ENCODE data around the gene KCNQ1. TPM values are rescaled to one million over a fixed set of nuclear protein-coding genes. Genes with fewer than 3 reads are reported as not detected.
A peak's percentile ranks its signal among the peaks of the same experiment; 100 is the strongest.

Gene KCNQ1
- polyA plus RNA-seq, 1 of the 3 experiments (the other 2 are of a cell fraction) = 0.05 TPM

DNA sequence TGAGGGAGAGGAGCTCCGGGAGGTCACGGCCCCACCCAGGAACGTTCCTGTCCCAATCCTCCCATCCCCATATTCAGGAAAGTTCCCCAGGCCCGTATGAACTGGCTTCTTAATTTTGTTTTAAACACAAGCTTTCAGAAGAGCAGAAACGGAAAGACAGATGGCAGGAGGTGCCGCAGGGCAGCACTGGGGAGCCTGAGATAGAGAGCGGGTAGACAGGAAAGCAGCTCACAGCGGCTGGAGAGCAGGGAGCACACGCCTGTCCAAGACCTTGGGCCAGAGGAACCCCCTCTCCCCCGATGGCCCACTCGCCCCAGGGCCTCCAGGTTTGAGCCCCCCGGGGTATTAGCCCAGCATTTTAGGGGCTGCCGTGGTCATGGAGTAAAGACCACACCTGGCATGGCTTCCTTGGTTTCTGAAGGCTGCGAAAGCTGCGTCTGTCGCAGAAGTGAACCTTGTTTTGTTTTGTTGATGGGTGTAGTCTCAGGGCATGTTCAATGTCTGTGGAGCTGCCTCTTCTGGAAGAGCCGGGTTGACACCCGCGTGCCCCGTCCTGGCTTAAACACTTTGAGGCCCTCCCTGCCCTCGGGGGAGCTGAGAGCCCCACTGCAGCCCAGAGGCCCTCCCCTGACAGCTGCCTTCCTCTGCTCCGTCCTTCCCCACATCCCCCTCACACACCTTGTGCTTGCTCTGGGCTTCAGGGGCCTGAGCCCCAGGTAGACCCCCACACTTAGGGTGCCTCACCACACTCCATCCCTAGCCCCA is 272.9 kb downstream of the KCNQ1 start:
- H3K9ac ChIP-seq = no peak overlapping the region
- peak; percentile 71 for DNase-seq
- no peak overlapping the region for H3K4me2 ChIP-seq
- H3K36me3 ChIP-seq (replicated peaks in 1 of 2; ENCODE audit: control insufficient read depth in 1 of 2, insufficient read depth in 2 of 2, low read length in 1 of 2) = no peaks in the 10 kb centered on the region
- H3K9me2 ChIP-seq = no peaks in the 10 kb centered on the region
- H3K9me3 ChIP-seq = no peaks in the 10 kb centered on the region
- ChIA-PET POLR2A (interaction anchor here (1.4 to 1.5 kb wide), 2 partner anchors 18 to 61 kb away, joined by 7 to 8 read pairs; partner anchors contain the start of gene KCNQ1OT1), CTCF (interaction anchor here (0.6 to 1.4 kb wide), 8 partner anchors 9 to 526 kb away, joined by 3 to 5 read pairs (median 4); no protein-coding TSS in a partner anchor)
- H4K20me1 ChIP-seq (ENCODE audit: insufficient read depth) = no peaks in the 10 kb centered on the region
- H3K27ac ChIP-seq (ENCODE audit: low read depth in 2 of 2, low read length in 1 of 2) = peak overlapping the region in 1 of 2 experiments; percentile 67; a peak in 2 of 4 replicates
- H3K79me2 ChIP-seq (ENCODE audit: insufficient read depth) = no peaks in the 10 kb centered on the region
- WGBS (ENCODE audit: low lambda C conversion rate) = 58% methylated on average over 20 of the region's 22 CpGs
- no peak overlapping the region for H3K4me3 ChIP-seq (ENCODE audit: low read depth in 2 of 2, low read length in 1 of 2)
- peaks cover 0 to 61% of the 10 kb centered on the region in 2 experiments; a peak in 1 of 4 replicates for H3K4me1 ChIP-seq (ENCODE audit: control insufficient read depth in 1 of 2, insufficient read depth in 2 of 2, low read depth in 1 of 2, low read length in 1 of 2)
- no peaks in the 10 kb centered on the region for H3K27me3 ChIP-seq (ENCODE audit: insufficient read depth)
- TF ChIP-seq EZH2phosphoT487 (IDR thresholded peaks at IDR 0.05; ENCODE audit: borderline replicate concordance, low read depth) (no peak), RFX5 (IDR thresholded peaks at IDR 0.05; ENCODE audit: low read length) (no peak), RXRA (IDR thresholded peaks at IDR 0.05; ENCODE audit: borderline replicate concordance, low read depth) (no peak), MEF2A (IDR thresholded peaks at IDR 0.05; ENCODE audit: borderline replicate concordance, low read depth) (no peak), TEAD4 (IDR thresholded peaks at IDR 0.05; ENCODE audit: borderline replicate concordance, insufficient read depth) (no peak), YY1 (IDR thresholded peaks at IDR 0.05; ENCODE audit: low read depth) (no peak), NRF1 (IDR thresholded peaks at IDR 0.05; ENCODE audit: low read depth, low read length) (no peak), NFIC (IDR thresholded peaks at IDR 0.05; ENCODE audit: borderline replicate concordance) (no peak), SMC3 (IDR thresholded peaks at IDR 0.05; ENCODE audit: low read depth, low read length) (no peak), FOXM1 (IDR thresholded peaks at IDR 0.05; ENCODE audit: low read depth) (no peak), EP300 (IDR thresholded peaks at IDR 0.05; ENCODE audit: borderline replicate concordance in 1 of 2, low read depth in 1 of 2, low read length in 1 of 2) (no peak)
- TF ChIP-seq, protein P1, sequence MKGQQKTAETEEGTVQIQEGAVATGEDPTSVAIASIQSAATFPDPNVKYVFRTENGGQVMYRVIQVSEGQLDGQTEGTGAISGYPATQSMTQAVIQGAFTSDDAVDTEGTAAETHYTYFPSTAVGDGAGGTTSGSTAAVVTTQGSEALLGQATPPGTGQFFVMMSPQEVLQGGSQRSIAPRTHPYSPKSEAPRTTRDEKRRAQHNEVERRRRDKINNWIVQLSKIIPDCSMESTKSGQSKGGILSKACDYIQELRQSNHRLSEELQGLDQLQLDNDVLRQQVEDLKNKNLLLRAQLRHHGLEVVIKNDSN (IDR thresholded peaks at IDR 0.05; ENCODE audit: borderline replicate concordance, low read depth) = no peak
- TF ChIP-seq, protein P2, sequence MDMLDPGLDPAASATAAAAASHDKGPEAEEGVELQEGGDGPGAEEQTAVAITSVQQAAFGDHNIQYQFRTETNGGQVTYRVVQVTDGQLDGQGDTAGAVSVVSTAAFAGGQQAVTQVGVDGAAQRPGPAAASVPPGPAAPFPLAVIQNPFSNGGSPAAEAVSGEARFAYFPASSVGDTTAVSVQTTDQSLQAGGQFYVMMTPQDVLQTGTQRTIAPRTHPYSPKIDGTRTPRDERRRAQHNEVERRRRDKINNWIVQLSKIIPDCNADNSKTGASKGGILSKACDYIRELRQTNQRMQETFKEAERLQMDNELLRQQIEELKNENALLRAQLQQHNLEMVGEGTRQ (IDR thresholded peaks at IDR 0.05; ENCODE audit: borderline replicate concordance, low read depth, low read length) = no peak
- H3F3A ChIP-seq (replicated peaks; ENCODE audit: insufficient read depth) = no peaks in the 10 kb centered on the region
- H2AFZ ChIP-seq (ENCODE audit: low read depth) = no peak overlapping the region

DNA sequence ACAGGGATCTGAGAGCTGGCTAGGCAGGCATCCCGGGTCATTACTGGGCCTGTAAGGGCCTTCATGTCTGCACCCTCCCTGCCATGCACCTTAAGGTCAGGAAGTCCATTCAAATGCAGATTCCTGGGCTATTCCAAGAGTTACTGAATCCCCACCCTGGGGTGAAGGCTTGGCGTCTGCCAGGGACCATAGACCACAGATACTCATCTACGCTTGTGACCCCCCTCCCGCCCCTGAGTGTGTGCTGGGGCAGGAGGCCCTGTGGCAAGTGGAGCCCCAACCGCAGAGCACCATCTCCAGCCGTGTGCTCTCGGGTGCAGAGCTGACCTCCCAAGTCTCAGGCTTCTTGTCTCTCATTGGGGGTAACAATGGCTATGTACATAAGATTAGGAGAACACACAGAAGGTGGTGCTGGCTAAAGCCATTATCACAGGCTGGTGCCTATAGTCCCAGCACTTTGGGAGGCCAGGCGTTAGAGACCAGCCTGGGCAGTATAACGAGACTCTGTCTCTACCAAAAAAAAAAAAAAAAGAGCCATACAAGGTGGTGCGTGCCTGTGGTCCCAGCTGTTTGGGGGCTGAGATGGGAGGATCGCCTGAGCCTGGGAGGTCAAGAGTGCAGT is 274.1 kb downstream of the KCNQ1 start:
- Histone ChIP-seq H3K9me2 (no peaks in the 10 kb centered on the region), H4K20me1 (ENCODE audit: insufficient read depth) (no peaks in the 10 kb centered on the region), H3K36me3 (replicated peaks in 1 of 2; ENCODE audit: control insufficient read depth in 1 of 2, insufficient read depth in 2 of 2, low read length in 1 of 2) (no peaks in the 10 kb centered on the region), H3K4me3 (ENCODE audit: low read depth in 2 of 2, low read length in 1 of 2) (no peak overlapping the region), H3K9me3 (no peaks in the 10 kb centered on the region), H3K4me2 (no peak overlapping the region), H3K9ac (no peak overlapping the region), H3K27ac (ENCODE audit: low read depth in 2 of 2, low read length in 1 of 2) (no peak overlapping the region; a peak in 1 of 4 replicates), H3F3A (replicated peaks; ENCODE audit: insufficient read depth) (no peaks in the 10 kb centered on the region), H3K4me1 (ENCODE audit: control insufficient read depth in 1 of 2, insufficient read depth in 2 of 2, low read depth in 1 of 2, low read length in 1 of 2) (peaks cover 0 to 50% of the 10 kb centered on the region in 2 experiments; a peak in 1 of 4 replicates), H3K79me2 (ENCODE audit: insufficient read depth) (no peaks in the 10 kb centered on the region), H3K27me3 (ENCODE audit: insufficient read depth) (no peaks in the 10 kb centered on the region), H2AFZ (ENCODE audit: low read depth) (no peak overlapping the region)
- DNase-seq = no peak
- CTCF ChIA-PET = interaction anchor here (0.9 to 1.5 kb wide), 3 partner anchors 10 to 524 kb away, joined by 3 to 5 read pairs (median 4); no protein-coding TSS in a partner anchor
- POLR2A ChIA-PET = interaction anchor here (1.0 to 1.5 kb wide), 2 partner anchors 19 to 60 kb away, joined by 3 to 8 read pairs; partner anchors contain the start of gene KCNQ1OT1
- WGBS (ENCODE audit: low lambda C conversion rate) = 60% methylated on average over 11 of the region's 11 CpGs
- no peak for TF ChIP-seq GATA2 (CRISPR knock-in tag; IDR thresholded peaks at IDR 0.05)
- no peak for TF ChIP-seq TCF12 (IDR thresholded peaks at IDR 0.05)
- TF ChIP-seq, protein P3, sequence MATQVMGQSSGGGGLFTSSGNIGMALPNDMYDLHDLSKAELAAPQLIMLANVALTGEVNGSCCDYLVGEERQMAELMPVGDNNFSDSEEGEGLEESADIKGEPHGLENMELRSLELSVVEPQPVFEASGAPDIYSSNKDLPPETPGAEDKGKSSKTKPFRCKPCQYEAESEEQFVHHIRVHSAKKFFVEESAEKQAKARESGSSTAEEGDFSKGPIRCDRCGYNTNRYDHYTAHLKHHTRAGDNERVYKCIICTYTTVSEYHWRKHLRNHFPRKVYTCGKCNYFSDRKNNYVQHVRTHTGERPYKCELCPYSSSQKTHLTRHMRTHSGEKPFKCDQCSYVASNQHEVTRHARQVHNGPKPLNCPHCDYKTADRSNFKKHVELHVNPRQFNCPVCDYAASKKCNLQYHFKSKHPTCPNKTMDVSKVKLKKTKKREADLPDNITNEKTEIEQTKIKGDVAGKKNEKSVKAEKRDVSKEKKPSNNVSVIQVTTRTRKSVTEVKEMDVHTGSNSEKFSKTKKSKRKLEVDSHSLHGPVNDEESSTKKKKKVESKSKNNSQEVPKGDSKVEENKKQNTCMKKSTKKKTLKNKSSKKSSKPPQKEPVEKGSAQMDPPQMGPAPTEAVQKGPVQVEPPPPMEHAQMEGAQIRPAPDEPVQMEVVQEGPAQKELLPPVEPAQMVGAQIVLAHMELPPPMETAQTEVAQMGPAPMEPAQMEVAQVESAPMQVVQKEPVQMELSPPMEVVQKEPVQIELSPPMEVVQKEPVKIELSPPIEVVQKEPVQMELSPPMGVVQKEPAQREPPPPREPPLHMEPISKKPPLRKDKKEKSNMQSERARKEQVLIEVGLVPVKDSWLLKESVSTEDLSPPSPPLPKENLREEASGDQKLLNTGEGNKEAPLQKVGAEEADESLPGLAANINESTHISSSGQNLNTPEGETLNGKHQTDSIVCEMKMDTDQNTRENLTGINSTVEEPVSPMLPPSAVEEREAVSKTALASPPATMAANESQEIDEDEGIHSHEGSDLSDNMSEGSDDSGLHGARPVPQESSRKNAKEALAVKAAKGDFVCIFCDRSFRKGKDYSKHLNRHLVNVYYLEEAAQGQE (IDR thresholded peaks at IDR 0.05; ENCODE audit: low read depth, low read length) = no peak
- TF ChIP-seq, protein P1 (IDR thresholded peaks at IDR 0.05; ENCODE audit: borderline replicate concordance, low read depth) = no peak
- TF ChIP-seq, protein P4, sequence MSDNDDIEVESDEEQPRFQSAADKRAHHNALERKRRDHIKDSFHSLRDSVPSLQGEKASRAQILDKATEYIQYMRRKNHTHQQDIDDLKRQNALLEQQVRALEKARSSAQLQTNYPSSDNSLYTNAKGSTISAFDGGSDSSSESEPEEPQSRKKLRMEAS (IDR thresholded peaks at IDR 0.05; ENCODE audit: low read depth) = no peak

All from SK-N-SH (cell line).